DOHH2 (cell line): ENCODE results near the gene VPS45.

ENCODE experiments used
- H3F3A ChIP-seq: fragments of 200-600 bp; sonication (generic), shearing (Covaris generic); 2 replicates; pipeline ENCODE4 v1.6.0; 2016; ENCODE audit warnings: antibody characterized with exemption, mild to moderate bottlenecking; ENCODE audit not compliant: control insufficient read depth, insufficient read depth
- H3K27ac ChIP-seq: fragments of 200-600 bp; sonication (generic); 2 replicates; pipeline ENCODE4 v1.5.1; 2014; ENCODE audit warnings: low read depth, mild to moderate bottlenecking, low read length, moderate library complexity
- H3K27me3 ChIP-seq: fragments of 200-600 bp; sonication (generic); 2 replicates; pipeline ENCODE4 v1.6.1; 2014; ENCODE audit warnings: mild to moderate bottlenecking, low read length, mixed read lengths; ENCODE audit not compliant: control insufficient read depth
- H3K36me3 ChIP-seq: fragments of 200-600 bp; sonication (generic); 2 replicates; pipeline ENCODE4 v1.6.1; 2014; ENCODE audit warnings: mild to moderate bottlenecking, low read length, moderate library complexity, mixed read lengths; ENCODE audit not compliant: control insufficient read depth
- H3K4me1 ChIP-seq: fragments of 200-600 bp; sonication (generic); 2 replicates; pipeline ENCODE4 v1.6.1; 2014; ENCODE audit warnings: mild to moderate bottlenecking, low read length, mixed read lengths; ENCODE audit not compliant: control insufficient read depth
- H3K4me2 ChIP-seq: fragments of 200-600 bp; sonication (generic); 2 replicates; pipeline ENCODE4 v1.6.0; 2014; ENCODE audit warnings: mild to moderate bottlenecking, low read length, moderate library complexity
- H3K4me3 ChIP-seq: fragments of 200-600 bp; sonication (generic); 2 replicates; pipeline ENCODE4 v1.5.1; 2014; ENCODE audit warnings: mild to moderate bottlenecking, low read length, mixed read lengths
- H3K79me2 ChIP-seq: fragments of 200-600 bp; sonication (generic); 2 replicates; pipeline ENCODE4 v1.6.1; 2014; ENCODE audit warnings: mild to moderate bottlenecking, low read length, mixed read lengths; ENCODE audit not compliant: control insufficient read depth
- H3K9me2 ChIP-seq: fragments of 200-600 bp; sonication (generic); replicated peaks from 2 replicates; pipeline ENCODE4 v1.6.1; 2014; ENCODE audit warnings: mild to moderate bottlenecking, low read length, mixed read lengths; ENCODE audit not compliant: control insufficient read depth
- H3K9me3 ChIP-seq: fragments of 200-600 bp; sonication (generic); 2 replicates; pipeline ENCODE4 v1.6.1; 2014; ENCODE audit warnings: antibody characterized with exemption, low read length, mixed read lengths; ENCODE audit not compliant: control insufficient read depth, insufficient read depth
- H4K20me1 ChIP-seq: fragments of 200-600 bp; sonication (generic); 2 replicates; pipeline ENCODE4 v1.6.0; 2014; ENCODE audit warnings: low read depth, mild to moderate bottlenecking, antibody characterized with exemption, low read length, moderate library complexity; ENCODE audit not compliant: control insufficient read depth, insufficient read depth
- EZH2phosphoT487 ChIP-seq: fragments of 200-600 bp; sonication (generic); IDR thresholded peaks from 2 replicates; pipeline ENCODE4 v1.6.1; 2017; ENCODE audit warnings: borderline replicate concordance, mild to moderate bottlenecking, antibody characterized with exemption, low read length, moderate library complexity, mixed read lengths
- TF ChIP-seq, protein P1 (sequence below): fragments of 200-600 bp; sonication (generic); IDR thresholded peaks from one replicate; pipeline ENCODE4 v1.5.1; 2014; ENCODE audit warnings: antibody characterized with exemption, mild to moderate bottlenecking, low read depth, low read length; ENCODE audit not compliant: poor library complexity, severe bottlenecking

Gene VPS45

DNA sequence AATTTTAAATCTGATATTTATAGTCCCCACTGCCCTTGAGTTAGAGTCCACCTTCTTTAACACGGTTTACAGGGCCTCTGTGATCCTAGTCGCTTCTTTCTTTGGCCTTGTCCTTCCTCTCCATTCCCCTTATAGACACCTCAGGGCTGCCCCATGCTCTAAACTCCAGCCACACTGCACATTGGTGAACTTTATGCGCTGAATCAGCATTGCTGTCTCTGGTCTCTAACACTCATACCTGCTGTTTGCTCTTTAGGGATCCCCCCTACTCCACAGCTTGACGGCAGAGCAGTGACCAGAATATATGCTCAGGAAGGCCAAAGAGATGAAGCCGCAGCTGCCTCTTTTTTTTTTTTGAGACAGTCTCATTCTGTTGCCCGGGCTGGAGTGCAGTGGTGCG is 112.3 kb downstream of the VPS45 start:
- no peaks in the 10 kb centered on the region for H3K9me2 ChIP-seq
- no peaks in the 10 kb centered on the region for H4K20me1 ChIP-seq
- H3K79me2 ChIP-seq: no peaks in the 10 kb centered on the region
- H3K4me3 ChIP-seq: no peak overlapping the region
- no peak overlapping the region for H3K4me2 ChIP-seq
- H3K27me3 ChIP-seq: no peaks in the 10 kb centered on the region
- no peaks in the 10 kb centered on the region for H3K9me3 ChIP-seq
- H3K4me1 ChIP-seq: no peaks in the 10 kb centered on the region
- no peak overlapping the region for H3K27ac ChIP-seq
- H3K36me3 ChIP-seq: no peaks in the 10 kb centered on the region
- TF ChIP-seq, protein P1, sequence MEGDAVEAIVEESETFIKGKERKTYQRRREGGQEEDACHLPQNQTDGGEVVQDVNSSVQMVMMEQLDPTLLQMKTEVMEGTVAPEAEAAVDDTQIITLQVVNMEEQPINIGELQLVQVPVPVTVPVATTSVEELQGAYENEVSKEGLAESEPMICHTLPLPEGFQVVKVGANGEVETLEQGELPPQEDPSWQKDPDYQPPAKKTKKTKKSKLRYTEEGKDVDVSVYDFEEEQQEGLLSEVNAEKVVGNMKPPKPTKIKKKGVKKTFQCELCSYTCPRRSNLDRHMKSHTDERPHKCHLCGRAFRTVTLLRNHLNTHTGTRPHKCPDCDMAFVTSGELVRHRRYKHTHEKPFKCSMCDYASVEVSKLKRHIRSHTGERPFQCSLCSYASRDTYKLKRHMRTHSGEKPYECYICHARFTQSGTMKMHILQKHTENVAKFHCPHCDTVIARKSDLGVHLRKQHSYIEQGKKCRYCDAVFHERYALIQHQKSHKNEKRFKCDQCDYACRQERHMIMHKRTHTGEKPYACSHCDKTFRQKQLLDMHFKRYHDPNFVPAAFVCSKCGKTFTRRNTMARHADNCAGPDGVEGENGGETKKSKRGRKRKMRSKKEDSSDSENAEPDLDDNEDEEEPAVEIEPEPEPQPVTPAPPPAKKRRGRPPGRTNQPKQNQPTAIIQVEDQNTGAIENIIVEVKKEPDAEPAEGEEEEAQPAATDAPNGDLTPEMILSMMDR: no peak
- TF ChIP-seq EZH2phosphoT487: no peak
- no peaks in the 10 kb centered on the region for H3F3A ChIP-seq

DNA sequence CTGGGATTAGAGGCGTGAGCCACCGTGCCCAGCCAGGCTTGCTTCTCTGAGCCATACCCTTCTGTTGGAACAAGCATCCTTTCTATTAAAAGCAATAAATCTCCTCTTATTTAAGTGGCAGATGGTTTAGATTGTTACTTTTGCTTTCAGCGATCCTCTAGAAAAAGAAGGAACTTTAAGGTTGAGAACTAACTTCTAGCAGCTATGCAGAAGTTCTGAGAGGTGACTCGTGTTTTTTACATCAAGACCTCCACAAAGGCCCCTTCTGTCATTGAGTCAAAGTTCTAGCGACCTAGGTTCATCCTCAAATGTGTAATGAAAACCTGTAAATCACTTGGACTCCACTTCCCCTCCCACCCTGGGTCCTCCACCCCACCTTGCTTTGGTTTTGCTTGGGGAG is 112.9 kb downstream of the VPS45 start:
- no peaks in the 10 kb centered on the region for H3K79me2 ChIP-seq
- H3K4me2 ChIP-seq: no peak overlapping the region
- no peaks in the 10 kb centered on the region for H4K20me1 ChIP-seq
- no peaks in the 10 kb centered on the region for H3K36me3 ChIP-seq
- H3F3A ChIP-seq: no peaks in the 10 kb centered on the region
- no peaks in the 10 kb centered on the region for H3K27me3 ChIP-seq
- no peaks in the 10 kb centered on the region for H3K9me2 ChIP-seq
- H3K4me1 ChIP-seq: no peaks in the 10 kb centered on the region
- no peaks in the 10 kb centered on the region for H3K9me3 ChIP-seq
- H3K27ac ChIP-seq: no peak overlapping the region
- TF ChIP-seq EZH2phosphoT487: no peak
- TF ChIP-seq, protein P1: no peak
- no peak overlapping the region for H3K4me3 ChIP-seq

DNA sequence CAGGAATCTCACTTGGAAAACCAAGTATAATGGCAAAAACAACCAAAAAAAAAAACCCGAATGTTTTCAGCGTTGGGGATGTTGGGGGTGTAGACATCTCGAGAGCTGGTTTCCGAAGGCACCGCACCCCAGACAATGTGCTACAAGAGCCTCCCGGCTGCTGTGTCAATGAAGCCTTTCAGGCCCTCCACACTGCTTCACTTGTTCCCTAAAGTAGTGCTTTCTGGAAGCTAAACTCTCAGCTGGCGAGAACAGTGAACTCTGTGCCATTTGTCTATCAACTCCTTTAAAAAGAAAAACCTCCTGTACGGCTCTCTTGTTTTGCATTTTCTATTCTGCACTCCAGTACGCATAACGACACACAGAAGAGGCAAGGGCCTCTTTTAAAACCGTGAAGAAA is 114.7 kb downstream of the VPS45 start:
- no peaks in the 10 kb centered on the region for H3K9me2 ChIP-seq
- no peak overlapping the region for H3K4me3 ChIP-seq
- H3F3A ChIP-seq: 0 out of 2 replicates have a peak, but pooled peaks cover 2% of the 10 kb centered on the region
- H3K27ac ChIP-seq: no peak overlapping the region
- H4K20me1 ChIP-seq: no peaks in the 10 kb centered on the region
- no peaks in the 10 kb centered on the region for H3K79me2 ChIP-seq
- peaks cover 5% of the 10 kb centered on the region for H3K4me1 ChIP-seq
- H3K36me3 ChIP-seq: no peaks in the 10 kb centered on the region
- H3K27me3 ChIP-seq: no peaks in the 10 kb centered on the region
- no peak overlapping the region for H3K4me2 ChIP-seq
- TF ChIP-seq, protein P1: no peak
- TF ChIP-seq EZH2phosphoT487: no peak
- no peaks in the 10 kb centered on the region for H3K9me3 ChIP-seq

DNA sequence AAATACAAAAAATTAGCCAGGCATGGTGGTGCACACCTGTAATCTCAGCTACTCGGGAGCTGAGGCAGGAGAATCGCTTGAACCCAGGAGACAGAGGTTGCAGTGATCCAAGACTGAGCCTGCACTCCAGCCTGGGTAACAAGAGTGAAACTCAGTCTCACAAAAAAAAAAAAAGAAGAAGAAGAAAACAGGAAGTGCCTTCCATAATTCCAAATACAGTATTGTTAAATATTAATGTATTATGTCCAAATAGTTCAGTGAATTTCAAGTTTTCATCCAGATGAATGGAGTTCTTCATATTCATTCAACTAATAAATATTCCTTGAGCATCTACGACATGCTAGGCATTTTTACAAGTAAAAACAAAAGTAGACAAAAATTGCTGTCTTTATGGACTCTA is 115.5 kb downstream of the VPS45 start:
- no peaks in the 10 kb centered on the region for H4K20me1 ChIP-seq
- H3F3A ChIP-seq: 0 out of 2 replicates have a peak, but pooled peaks cover 2% of the 10 kb centered on the region
- H3K4me3 ChIP-seq: no peak overlapping the region
- H3K36me3 ChIP-seq: no peaks in the 10 kb centered on the region
- H3K9me2 ChIP-seq: no peaks in the 10 kb centered on the region
- no peak overlapping the region for H3K4me2 ChIP-seq
- no peaks in the 10 kb centered on the region for H3K79me2 ChIP-seq
- H3K27me3 ChIP-seq: peaks cover 6% of the 10 kb centered on the region; the same call in 1 of the 2 replicates
- TF ChIP-seq EZH2phosphoT487: no peak
- TF ChIP-seq, protein P1: no peak
- H3K4me1 ChIP-seq: peaks cover 9% of the 10 kb centered on the region
- H3K27ac ChIP-seq: no peak overlapping the region
- H3K9me3 ChIP-seq: no peaks in the 10 kb centered on the region
